Measurements from ENCODE around the gene LILRB3. TPM values are rescaled to one million over a fixed set of nuclear protein-coding genes. Genes with fewer than 3 reads are reported as not detected.

The LILRB3 gene
- total RNA-seq: not detected in 2 replicates

DNA sequence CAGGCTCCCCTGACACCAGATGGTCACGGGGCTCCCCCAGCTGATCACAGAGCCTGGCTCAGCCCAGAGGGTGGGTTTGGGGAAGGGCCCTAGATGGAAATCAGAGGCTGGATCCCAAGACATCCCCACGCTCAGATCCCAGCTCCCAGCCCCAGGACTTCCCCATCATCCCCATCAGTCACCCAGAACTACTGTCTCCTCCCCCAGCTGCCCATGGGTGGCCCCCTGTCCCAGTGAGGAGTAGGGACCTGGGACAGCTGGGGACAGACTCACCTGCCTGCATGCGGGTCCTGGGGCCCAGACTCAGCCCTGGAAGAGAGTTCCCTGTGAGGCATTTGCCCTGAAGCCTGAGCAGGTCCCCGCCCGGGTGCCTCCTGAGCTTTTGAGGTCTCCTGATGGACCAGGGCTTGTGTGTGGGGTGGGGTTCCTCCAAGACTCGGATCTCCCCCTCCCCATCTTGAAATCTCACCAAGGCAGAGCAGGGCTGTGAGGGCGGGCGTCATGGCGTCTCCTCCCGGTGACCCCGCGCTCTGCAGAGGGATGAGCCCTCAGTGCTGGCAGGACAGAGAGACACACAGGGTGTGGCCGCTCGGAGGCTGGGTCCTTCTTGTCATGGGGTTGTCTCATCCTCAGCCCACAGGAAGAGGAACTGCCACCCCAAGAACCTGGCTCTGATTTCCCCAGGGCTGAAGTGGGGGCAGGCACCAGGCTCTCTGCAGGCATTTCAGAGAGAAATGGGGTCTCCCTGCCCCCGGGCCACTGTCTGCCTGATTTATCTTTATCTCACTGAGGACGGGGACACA is at the start of gene LILRB3:
Gene LILRB3 (minus strand): TSS at position 534 of the 803 bp plus-strand sequence. CDS start 31 bp downstream, at position 503.

DNA sequence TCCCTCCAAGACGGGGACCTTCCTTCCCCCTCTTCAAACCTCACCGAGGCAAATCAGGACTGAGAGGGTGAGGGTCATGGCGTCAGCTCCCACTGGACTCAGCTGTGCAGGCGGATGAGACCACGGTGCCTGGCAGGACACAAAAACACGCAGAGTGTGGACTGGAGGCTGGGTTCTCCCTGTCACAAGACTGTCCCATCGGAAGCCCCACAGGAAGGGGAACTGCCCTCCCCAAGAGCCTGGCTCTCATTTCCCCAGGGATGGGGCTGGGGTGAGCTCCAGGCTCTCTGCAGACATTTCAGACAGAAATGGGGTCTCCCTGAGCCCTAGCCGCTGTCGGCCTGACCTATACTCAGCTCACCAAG is 34.3 kb upstream of the LILRB3 start, which contains the start of gene LILRB5:
Gene LILRB5 (minus strand): TSS at position 158 of the 365 bp plus-strand sequence. CDS start 80 bp downstream, at position 78.

DNA sequence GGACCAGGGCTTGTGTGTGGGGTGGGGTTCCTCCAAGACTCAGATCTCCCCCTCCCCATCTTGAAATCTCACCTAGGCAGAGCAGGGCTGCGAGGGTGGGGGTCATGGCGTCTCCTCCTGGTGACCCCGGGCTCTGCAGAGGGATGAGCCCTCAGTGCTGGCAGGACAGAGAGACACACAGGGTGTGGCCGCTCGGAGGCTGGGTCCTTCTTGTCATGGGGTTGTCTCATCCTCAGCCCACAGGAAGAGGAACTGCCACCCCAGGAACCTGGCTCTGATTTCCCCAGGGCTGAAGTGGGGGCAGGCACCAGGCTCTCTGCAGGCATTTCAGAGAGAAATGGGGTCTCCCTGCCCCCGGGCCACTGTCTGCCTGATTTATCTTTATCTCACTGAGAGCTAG is 19.8 kb upstream of the LILRB3 start, which contains the start of gene LILRA6:
Gene LILRA6 (minus strand): TSS at position 145 of the 400 bp plus-strand sequence.

DNA sequence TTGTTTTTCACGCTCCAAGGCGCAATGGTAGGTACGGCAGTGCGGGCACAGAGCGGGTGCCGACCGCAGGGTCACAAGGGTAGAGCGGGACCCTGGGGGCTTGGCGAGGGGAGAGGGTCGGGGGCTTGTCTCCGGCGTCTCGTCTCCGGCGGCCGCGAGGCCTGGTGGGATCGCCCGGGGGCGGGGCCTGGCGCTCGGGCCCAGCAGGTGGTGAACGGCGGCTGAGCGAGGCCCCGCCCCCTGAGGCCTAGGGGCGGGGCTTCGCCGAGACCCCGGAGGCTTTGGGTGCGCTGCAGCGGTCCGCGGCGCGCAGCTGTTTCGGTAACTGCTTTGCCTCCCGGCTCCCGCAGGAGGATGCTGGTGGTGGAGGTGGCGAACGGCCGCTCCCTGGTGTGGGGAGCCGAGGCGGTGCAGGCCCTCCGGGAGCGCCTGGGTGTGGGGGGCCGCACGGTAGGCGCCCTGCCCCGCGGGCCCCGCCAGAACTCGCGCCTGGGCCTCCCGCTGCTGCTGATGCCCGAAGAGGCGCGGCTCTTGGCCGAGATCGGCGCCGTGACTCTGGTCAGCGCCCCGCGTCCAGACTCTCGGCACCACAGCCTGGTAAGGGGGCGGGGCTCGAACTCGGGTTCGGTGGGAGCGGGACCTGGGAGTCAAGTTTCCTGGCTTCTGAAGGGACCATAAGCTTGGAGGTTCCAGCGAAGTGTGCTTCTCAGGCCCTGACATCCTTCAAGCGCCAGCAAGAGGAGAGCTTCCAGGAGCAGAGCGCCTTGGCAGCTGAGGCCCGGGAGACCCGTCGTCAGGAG is 31.6 kb downstream of the LILRB3 start, which contains the start of gene TSEN34:
Gene TSEN34 (plus strand): TSS at position 298 of the 800 bp plus-strand sequence. CDS start 57 bp downstream, at position 355.

DNA sequence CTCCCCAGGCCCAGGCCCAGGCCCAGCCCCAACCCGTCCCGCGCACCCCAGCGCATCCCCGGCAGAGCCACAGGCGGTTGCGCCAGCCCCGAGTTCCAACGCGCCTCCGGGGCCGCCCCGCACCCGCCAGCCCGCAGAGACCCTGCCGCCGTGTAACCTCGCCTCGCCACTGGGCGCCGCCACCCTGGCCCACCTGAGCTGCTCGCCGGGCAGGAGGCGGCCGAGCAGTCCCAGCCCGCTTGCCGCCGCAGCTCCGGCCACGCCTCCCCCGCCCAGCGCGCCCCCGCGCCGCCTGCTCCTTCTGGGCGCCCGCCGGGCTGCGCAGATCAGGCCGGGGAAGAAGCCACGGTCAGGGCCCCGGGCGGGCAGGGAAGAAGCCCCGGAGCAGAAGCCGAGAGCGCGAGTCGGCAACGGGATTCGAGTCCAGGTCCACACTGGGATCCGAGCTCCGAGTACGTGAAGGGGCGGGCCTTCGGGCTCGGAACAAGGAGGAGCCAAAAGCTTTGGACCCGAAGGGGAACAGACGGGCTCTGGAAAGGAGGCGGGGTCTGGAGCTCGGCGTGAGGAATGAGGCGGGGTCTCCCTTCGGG is 33.6 kb downstream of the LILRB3 start, which contains the start of gene MBOAT7:
Gene MBOAT7 (minus strand): TSS at position 436 of the 590 bp plus-strand sequence. CDS start 1,072 bp downstream, outside the sequence.

DNA sequence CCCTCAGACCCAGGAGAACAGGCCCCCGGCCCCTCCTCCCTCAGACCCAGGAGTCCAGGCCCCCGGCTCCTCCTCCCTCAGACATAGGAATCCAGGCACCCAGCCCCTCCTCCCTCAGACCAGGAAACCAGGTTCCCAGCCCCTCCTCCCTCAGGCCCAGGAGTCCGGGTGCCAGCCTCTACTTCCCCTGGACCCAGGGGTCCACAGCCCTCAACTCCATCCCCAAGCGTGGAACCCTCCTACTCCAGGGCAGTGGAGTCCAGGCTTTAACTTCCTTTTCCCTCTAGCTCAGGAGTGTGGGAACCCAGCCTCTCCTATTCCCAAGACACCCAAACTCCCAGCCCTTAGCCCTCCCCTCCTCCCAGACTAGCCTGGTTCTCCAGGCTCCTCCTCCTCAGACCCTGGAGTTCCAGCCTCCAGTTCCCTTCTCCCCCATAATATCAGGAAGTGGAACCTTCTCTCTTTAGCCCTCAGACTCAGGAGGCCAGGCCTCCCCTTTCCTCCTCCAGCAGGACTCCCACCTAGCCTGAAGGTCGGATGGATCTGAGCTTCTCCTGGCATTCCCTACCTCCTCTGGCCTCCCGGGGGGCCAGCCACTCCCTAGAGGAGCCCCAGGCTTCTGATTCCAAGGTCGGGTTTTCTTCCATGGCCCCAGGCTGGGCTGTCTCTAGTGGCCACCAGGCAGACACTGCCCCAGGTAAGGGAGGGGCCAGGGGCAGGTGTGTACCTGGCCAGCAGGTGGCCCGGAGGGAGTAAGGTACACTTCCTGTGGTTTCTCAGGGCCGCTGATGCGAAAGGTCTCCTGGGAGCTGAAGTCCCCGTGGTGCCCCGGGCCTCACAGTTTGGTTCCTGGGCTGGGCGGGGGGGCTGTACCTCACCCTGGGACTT is 50.1 kb downstream of the LILRB3 start, which contains the start of gene TMC4:
Gene TMC4 (minus strand): TSS at position 690 of the 888 bp plus-strand sequence. CDS start 43 bp downstream, at position 647.

Other genes with a start within 250 kb of the LILRB3 start
- gene CACNG6, start 231.4 kb downstream of the LILRB3 start, total RNA-seq: 0.83 and 2.3 TPM in 2 replicates
- gene VSTM1, start 159.1 kb downstream of the LILRB3 start, total RNA-seq: not detected in 2 replicates
- gene TARM1, start 141.6 kb downstream of the LILRB3 start, total RNA-seq: not detected in 2 replicates
- gene OSCAR, start 122.2 kb downstream of the LILRB3 start, total RNA-seq: 0.14 and 0.18 TPM in 2 replicates
- gene NDUFA3, start 120.2 kb downstream of the LILRB3 start, total RNA-seq: 17.9 and 22.8 TPM in 2 replicates
- gene TFPT, start 107.3 kb downstream of the LILRB3 start, total RNA-seq: 18.5 and 19.3 TPM in 2 replicates
- gene PRPF31, start 107.3 kb downstream of the LILRB3 start, total RNA-seq: 51.0 and 53.5 TPM in 2 replicates
- 5.3 and 6.5 TPM in 2 replicates for gene CNOT3, start 85.2 kb downstream of the LILRB3 start, total RNA-seq
- gene LENG1, start 63.3 kb downstream of the LILRB3 start, total RNA-seq: 6.5 and 7.2 TPM in 2 replicates
- gene TMC4, start 49.8 kb downstream of the LILRB3 start, total RNA-seq: 0.09 and 0.28 TPM in 2 replicates
- gene MBOAT7, start 33.4 kb downstream of the LILRB3 start, total RNA-seq: 24.7 and 36.4 TPM in 2 replicates
- 47.4 and 53.6 TPM in 2 replicates for gene TSEN34, start 31.7 kb downstream of the LILRB3 start, total RNA-seq
- gene RPS9, start 22.1 kb downstream of the LILRB3 start, total RNA-seq: 3,148 and 3,177 TPM in 2 replicates
- gene LILRA6, start 19.8 kb upstream of the LILRB3 start, total RNA-seq: not detected in 2 replicates
- gene LILRB5, start 34.3 kb upstream of the LILRB3 start, total RNA-seq: not detected in 2 replicates
- gene LILRB2, start 58.1 kb upstream of the LILRB3 start, total RNA-seq: not detected in 2 replicates
- gene LILRA5, start 90.2 kb upstream of the LILRB3 start, total RNA-seq: not detected in 2 replicates
- not detected in 2 replicates for gene LILRA4, start 116.2 kb upstream of the LILRB3 start, total RNA-seq
- not detected in 2 replicates for gene LAIR1, start 141.9 kb upstream of the LILRB3 start, total RNA-seq
- not detected in 2 replicates for gene TTYH1, start 192.5 kb upstream of the LILRB3 start, total RNA-seq
- gene LENG8, start 226.2 kb upstream of the LILRB3 start, total RNA-seq: 30.4 and 42.3 TPM in 2 replicates
- 7.3 and 10.2 TPM in 2 replicates for gene LENG9, start 240.8 kb upstream of the LILRB3 start, total RNA-seq